Ishikawa (cell line): ENCODE data around the gene CEACAM19.

Experiments
- EGR1 ChIP-seq: IDR thresholded peaks from 2 replicates; pipeline ENCODE4 v1.6.1; 2012
- EP300 ChIP-seq: IDR thresholded peaks from 2 replicates; pipeline ENCODE4 v1.6.1; 2012; ENCODE audit warnings: borderline replicate concordance
- NFIC ChIP-seq: IDR thresholded peaks from 2 replicates; pipeline ENCODE4 v1.6.1; 2012
- RAD21 ChIP-seq: IDR thresholded peaks from 2 replicates; pipeline ENCODE4 v1.6.1; 2012; ENCODE audit warnings: low read depth
- TEAD4 ChIP-seq: IDR thresholded peaks from 2 replicates; pipeline ENCODE4 v1.6.1; 2012
- YY1 ChIP-seq: IDR thresholded peaks from 2 replicates; pipeline ENCODE4 v1.6.1; 2012; ENCODE audit warnings: low read depth
- TF ChIP-seq, protein P1 (sequence below): IDR thresholded peaks from 2 replicates; pipeline ENCODE4 v1.6.1; 2012

DNA sequence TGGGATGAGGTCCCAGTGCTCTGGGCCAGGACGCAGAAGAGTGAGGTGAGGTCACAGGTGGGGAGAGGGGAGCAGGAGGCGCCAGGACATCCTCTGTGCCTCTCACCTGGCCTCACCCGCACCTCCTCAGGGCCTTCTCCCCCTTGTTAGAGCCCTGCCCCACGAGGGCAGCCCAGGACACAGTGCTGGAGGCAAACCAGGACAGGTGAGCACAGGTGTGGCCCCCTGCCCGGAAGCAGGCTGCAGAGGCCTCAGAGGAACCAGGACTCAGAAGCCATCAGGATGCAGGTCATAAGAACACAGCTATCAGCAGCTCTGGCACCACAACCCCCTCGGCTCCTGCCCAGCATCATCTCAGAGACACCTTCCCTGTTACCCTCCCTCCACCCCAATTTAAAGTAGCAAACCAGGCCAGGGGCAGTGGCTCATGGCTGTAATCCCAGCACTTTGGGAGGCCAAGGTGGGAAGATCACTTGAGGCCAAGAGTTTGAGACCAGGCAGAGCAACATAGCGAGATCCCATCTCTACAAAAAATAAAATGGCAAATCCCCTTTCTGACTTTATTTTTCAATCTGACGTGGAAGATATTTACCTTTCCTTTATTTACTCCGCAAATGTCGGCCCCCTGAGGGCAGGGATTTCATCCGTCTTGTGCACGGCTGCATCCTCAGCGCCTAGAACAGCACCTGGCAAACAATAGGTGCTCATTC, 27.4 kb downstream of the CEACAM19 start, which contains the start of gene CEACAM16:
- TF ChIP-seq YY1 (no peak), RAD21 (no peak), EP300 (no peak), TEAD4 (no peak), NFIC (no peak), EGR1 (no peak)
- TF ChIP-seq, protein P1, sequence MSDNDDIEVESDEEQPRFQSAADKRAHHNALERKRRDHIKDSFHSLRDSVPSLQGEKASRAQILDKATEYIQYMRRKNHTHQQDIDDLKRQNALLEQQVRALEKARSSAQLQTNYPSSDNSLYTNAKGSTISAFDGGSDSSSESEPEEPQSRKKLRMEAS, result no peak
